Activated T-helper 2 cell treated with anti-CD3 and anti-CD28 coated beads, Interferon-gamma antibody, Interleukin-2, Interleukin-4, amounts not matched to agents 10 μg/mL and 5 μg/mL and 100 μg/mL, durations not matched to agents 14 hours and 24 hours and 36 hours (primary cell): ENCODE measurements around the gene DGKB. TPM values are rescaled to one million over a fixed set of nuclear protein-coding genes. Genes with fewer than 3 reads are reported as not detected.

Experiments
- DNase-seq: peaks from one replicate; pipeline ENCODE4 v3.0.0; 2021; ENCODE audit warnings: low spot score
- H3K27ac Mint-ChIP-seq: one replicate; pipeline ENCODE4 v1.8.0; 2021; ENCODE audit warnings: mixed read lengths
- H3K27me3 Mint-ChIP-seq: one replicate; pipeline ENCODE4 v1.8.0; 2021; ENCODE audit warnings: low read depth, mixed read lengths
- H3K36me3 Mint-ChIP-seq: one replicate; pipeline ENCODE4 v1.8.0; 2021; ENCODE audit warnings: low read depth, mixed read lengths
- H3K4me1 Mint-ChIP-seq: one replicate; pipeline ENCODE4 v1.8.0; 2021; ENCODE audit warnings: low read depth, mixed read lengths
- H3K4me3 Mint-ChIP-seq: one replicate; pipeline ENCODE4 v1.8.0; 2021; ENCODE audit warnings: low read depth, mild to moderate bottlenecking, moderate library complexity, mixed read lengths
- H3K9me3 Mint-ChIP-seq: one replicate; pipeline ENCODE4 v1.8.0; 2021; ENCODE audit warnings: mixed read lengths
- intact Hi-C: fragments of 100-400 bp; cut with micrococcal nuclease; formaldehyde crosslinking; loops from one replicate; pipeline ENCODE4 v1.15.1; 2023
- total RNA-seq: library from RNA; stranded (reverse); gene quantifications from 2 replicates; pipeline ENCODE4 v1.2.3, GENCODE V29; 2022

The DGKB gene
- total RNA-seq, 1 donor from 2014 or later, result not detected

DNA sequence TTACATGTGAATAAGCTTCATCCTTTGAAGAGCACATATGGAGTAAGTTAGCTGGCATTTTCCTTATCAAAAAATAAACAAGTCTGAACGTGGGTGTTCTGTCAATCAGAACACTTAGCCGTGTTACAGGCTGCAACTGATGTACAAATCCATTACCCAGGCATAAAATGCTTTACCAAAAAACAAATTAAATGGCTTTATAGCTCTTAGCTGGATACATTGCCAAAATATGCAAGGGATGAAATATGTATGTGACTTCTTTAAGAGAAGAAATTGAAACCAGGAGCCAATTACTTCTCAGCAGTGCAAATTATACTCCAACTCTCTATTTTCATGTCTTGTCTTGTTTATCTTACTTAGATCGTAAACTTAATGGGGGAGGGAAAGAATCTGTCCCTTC is 214.8 kb downstream of the DGKB start:
- Mint-ChIP-seq H3K27me3 (no peaks in the 10 kb centered on the region), H3K27ac (no peak overlapping the region), H3K36me3 (no peaks in the 10 kb centered on the region), H3K9me3 (no peaks in the 10 kb centered on the region), H3K4me3 (no peak overlapping the region), H3K4me1 (no peaks in the 10 kb centered on the region)
- intact Hi-C loops, result no loop called here
- no peak for DNase-seq

DNA sequence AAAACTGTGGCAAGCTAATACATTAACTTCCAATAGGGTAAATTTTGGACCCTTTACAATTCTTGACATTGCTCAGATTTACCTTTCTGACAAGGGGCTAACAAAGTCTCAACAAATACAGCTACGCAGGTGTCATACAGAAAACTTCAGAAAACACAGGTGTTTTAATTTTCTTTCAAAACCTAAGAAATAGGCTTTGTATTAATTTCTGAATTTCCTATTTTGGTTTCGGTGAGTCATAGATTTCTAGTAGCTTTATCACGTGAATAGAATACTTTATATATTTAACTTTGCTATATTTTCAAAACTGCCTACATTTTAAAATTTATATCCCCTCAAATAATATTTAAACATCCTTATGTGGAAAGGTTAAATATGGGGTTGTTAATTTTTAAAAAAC is 215.3 kb downstream of the DGKB start:
- H3K4me3 Mint-ChIP-seq, result no peak overlapping the region
- no peaks in the 10 kb centered on the region for H3K4me1 Mint-ChIP-seq
- DNase-seq, result no peak
- no peaks in the 10 kb centered on the region for H3K9me3 Mint-ChIP-seq
- H3K36me3 Mint-ChIP-seq, result no peaks in the 10 kb centered on the region
- intact Hi-C loops, result no loop called here
- no peaks in the 10 kb centered on the region for H3K27me3 Mint-ChIP-seq
- H3K27ac Mint-ChIP-seq, result no peak overlapping the region

DNA sequence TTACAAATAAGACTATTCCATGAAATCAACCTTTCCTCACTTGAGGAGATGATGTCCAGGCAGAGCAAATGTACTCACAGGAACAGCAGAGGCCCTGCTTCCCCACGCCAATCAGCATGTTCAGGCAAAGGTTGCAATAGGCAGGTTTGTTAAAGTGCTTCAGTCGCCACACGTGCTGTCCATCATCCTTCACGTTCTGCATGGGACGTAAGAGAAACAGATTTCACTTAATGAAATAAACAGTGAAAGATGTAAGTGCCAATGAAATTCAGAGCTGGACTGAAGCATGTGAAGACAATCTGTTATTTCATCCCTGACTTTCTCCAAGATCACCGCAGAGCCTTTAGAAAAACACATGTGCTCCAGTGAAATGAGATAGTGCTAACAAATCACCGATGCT is 217.4 kb downstream of the DGKB start:
- no peaks in the 10 kb centered on the region for H3K9me3 Mint-ChIP-seq
- no peak overlapping the region for H3K27ac Mint-ChIP-seq
- intact Hi-C loops, result no loop called here
- H3K4me1 Mint-ChIP-seq, result no peaks in the 10 kb centered on the region
- no peak overlapping the region for H3K4me3 Mint-ChIP-seq
- H3K27me3 Mint-ChIP-seq, result no peaks in the 10 kb centered on the region
- no peaks in the 10 kb centered on the region for H3K36me3 Mint-ChIP-seq
- no peak for DNase-seq

DNA sequence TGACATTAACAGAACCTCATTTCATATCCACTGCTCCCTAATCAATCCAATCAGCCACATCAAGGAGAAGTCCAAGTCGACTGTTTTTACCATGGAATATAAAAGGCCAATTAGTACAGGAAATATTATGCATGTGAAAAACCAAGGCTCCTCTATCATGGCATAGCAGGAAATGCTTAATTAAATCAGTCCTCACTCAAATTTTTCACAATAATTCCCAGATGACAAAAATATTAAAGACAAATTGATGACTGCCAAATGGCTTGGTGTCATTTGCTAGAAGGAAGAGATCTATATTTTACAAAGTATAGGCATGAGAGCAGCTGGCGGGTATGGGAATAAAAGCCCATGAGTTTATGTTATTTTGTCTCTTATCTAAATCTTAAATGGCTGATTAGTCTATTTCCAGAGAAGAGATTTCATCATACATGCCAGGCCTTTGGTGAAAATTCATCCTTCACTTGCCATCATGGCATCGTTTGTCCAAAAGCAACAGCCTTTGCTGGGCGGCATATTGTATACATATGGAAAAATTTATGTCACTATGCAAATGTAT is 219.6 kb downstream of the DGKB start:
- H3K27me3 Mint-ChIP-seq, result no peaks in the 10 kb centered on the region
- no peak overlapping the region for H3K27ac Mint-ChIP-seq
- no peaks in the 10 kb centered on the region for H3K36me3 Mint-ChIP-seq
- intact Hi-C loops, result no loop called here
- no peak for DNase-seq
- H3K4me1 Mint-ChIP-seq, result no peaks in the 10 kb centered on the region
- H3K4me3 Mint-ChIP-seq, result no peak overlapping the region
- H3K9me3 Mint-ChIP-seq, result no peaks in the 10 kb centered on the region

DNA sequence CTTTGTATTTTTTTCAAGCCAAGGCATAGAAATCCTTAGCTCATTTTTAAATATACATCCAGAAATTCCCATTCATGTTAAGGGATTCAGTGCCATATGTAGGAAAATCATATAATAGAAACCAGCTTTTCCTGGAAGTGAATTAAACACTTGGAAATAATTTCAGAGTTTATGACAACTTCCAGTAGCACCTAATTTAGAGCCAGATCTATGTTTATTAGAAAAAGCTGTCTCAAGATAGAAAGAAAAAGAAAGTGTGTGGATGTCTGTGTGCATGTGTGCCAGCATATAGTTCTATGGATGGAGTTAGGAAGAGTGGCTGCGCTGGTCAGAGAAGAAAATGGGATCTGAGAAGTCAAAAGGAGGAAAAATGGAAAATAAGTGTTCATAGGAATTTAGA is 225.7 kb downstream of the DGKB start:
- Mint-ChIP-seq H3K27me3 (no peaks in the 10 kb centered on the region), H3K9me3 (no peaks in the 10 kb centered on the region), H3K27ac (no peak overlapping the region), H3K36me3 (no peaks in the 10 kb centered on the region), H3K4me1 (no peaks in the 10 kb centered on the region), H3K4me3 (no peak overlapping the region)
- intact Hi-C loops, result no loop called here
- DNase-seq, result no peak

DNA sequence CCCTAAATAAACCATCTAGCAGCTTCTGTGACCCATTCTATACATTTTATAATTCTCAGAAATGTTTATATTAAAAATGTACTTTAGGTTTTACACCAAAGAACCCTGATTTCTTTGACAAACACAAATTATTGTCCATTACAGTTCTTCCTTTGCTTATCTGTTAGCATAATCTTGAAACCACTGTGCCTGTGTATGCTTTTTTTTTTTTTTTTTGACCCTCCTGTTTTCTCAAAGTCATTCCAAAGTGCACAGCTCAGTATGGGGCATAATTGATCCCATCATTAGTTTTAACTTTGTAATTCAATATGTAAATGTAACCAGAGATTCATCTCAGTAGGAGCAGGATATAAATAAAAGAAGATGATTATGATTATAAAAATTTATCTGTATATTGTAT is 229.3 kb downstream of the DGKB start:
- intact Hi-C loops, result no loop called here
- Mint-ChIP-seq H3K4me1 (no peaks in the 10 kb centered on the region), H3K36me3 (no peaks in the 10 kb centered on the region), H3K9me3 (no peaks in the 10 kb centered on the region), H3K27ac (no peak overlapping the region), H3K27me3 (no peaks in the 10 kb centered on the region), H3K4me3 (no peak overlapping the region)
- DNase-seq, result no peak

DNA sequence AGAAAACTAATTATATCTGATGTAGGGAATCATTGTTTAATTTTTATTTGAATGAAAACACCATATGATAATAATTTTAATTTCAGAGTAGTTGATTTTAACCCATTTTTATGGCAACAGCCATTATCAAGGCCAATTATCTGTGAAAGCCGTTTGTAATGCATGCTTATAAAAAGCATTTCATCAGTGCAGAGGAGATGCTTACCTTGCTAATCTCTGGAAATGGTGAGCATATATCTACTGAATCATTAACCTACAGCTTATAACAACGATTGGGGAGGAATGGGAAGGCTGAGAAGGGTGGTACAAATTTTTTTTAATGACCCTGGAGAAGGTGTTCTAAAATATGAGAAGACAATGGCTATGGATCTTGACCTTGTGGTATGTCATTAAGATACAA is 235.6 kb downstream of the DGKB start:
- H3K4me3 Mint-ChIP-seq, result no peak overlapping the region
- no peak for DNase-seq
- H3K36me3 Mint-ChIP-seq, result no peaks in the 10 kb centered on the region
- no peaks in the 10 kb centered on the region for H3K4me1 Mint-ChIP-seq
- intact Hi-C loops, result no loop called here
- no peaks in the 10 kb centered on the region for H3K9me3 Mint-ChIP-seq
- H3K27ac Mint-ChIP-seq, result no peak overlapping the region
- no peaks in the 10 kb centered on the region for H3K27me3 Mint-ChIP-seq

DNA sequence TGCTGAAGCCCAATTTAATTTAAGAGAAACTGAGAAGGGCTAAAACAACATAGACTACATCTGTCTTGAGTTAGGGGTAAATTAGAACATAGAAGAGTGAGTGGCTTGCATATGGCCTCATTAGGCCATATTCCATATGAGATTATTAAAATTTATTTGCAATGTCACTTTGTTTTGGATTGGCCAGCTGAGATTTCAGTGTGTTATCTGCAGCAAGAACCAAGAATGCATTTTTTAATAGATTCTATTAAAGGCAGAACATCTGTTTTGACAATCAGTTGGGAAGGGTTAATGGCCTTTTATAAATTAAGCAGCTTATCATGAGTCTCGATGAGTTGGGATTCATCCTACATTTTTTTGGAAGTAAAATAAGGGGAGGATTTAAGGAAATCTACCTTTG is 236.2 kb downstream of the DGKB start:
- no peak for DNase-seq
- intact Hi-C loops, result no loop called here
- H3K27me3 Mint-ChIP-seq, result no peaks in the 10 kb centered on the region
- no peaks in the 10 kb centered on the region for H3K9me3 Mint-ChIP-seq
- H3K4me1 Mint-ChIP-seq, result no peaks in the 10 kb centered on the region
- H3K4me3 Mint-ChIP-seq, result no peak overlapping the region
- H3K36me3 Mint-ChIP-seq, result no peaks in the 10 kb centered on the region
- no peak overlapping the region for H3K27ac Mint-ChIP-seq

DNA sequence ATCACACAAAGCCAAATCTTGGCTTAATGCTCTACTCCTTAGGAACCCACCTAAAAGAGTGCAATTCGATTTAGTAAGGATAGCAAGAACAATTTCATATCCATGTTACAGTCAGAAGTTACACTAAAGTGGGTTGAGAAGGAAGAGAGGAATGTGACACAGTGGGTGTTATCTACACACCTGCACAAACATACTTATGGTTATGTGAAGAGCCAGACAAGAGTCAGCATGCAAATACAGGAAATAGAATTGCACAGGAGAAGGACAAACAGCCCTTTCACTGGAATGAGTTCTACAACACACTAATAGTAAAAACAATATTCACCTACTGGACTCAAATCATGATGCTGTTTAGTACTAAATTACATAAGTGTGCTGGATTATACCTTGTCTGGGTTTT is 262.8 kb downstream of the DGKB start:
- H3K36me3 Mint-ChIP-seq, result no peaks in the 10 kb centered on the region

DNA sequence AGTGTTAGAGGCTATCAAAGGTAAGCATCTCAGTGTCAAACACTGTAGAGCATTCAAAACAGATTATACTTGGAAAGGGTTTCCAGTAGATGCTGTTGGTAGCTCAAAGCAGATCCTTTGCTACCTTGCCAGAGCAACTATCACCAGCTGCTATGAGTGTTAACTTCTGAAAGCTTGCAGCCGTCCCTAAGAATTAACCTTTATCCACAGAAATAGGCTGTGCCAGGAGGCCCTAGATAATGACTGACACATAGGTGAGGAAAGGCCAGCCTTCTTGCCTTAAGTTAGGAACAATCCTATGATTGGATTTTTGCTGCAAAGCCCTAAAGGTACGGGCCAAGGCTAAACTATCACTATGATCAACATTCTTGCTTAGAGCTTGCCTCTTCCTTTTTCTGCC is 263.2 kb downstream of the DGKB start:
- no peak overlapping the region for H3K27ac Mint-ChIP-seq
- H3K4me1 Mint-ChIP-seq, result no peaks in the 10 kb centered on the region
- H3K27me3 Mint-ChIP-seq, result no peaks in the 10 kb centered on the region
- no peaks in the 10 kb centered on the region for H3K36me3 Mint-ChIP-seq
- peaks cover 19% of the 10 kb centered on the region for H3K9me3 Mint-ChIP-seq
- intact Hi-C loops, result no loop called here
- H3K4me3 Mint-ChIP-seq, result no peak overlapping the region
- DNase-seq, result no peak

More for the DNA sequence above, 262.8 kb downstream of the DGKB start:
- DNase-seq, result no peak
- no peak overlapping the region for H3K4me3 Mint-ChIP-seq
- no peak overlapping the region for H3K27ac Mint-ChIP-seq
- H3K9me3 Mint-ChIP-seq, result peaks cover 23% of the 10 kb centered on the region
- intact Hi-C loops, result no loop called here
- H3K4me1 Mint-ChIP-seq, result no peaks in the 10 kb centered on the region
- no peaks in the 10 kb centered on the region for H3K27me3 Mint-ChIP-seq

DNA sequence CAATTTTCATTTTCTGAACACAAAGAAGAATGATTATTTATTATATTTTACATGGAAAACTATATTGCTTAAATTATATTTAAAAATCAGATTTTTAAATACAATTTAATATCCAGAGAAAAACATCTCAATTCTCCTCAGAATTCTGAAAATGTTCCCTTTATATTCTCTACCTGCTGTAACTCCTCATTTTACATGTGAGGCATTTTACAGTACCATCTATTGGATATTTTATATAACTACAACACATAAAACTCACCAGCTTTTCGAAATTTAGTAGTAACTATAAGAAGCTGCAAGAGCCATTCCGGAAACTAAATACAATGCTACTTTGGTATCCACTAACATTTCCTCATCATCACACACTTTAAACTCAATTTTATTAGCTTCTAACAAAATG is 264.6 kb downstream of the DGKB start:
- Mint-ChIP-seq H3K4me1 (no peaks in the 10 kb centered on the region), H3K27me3 (no peaks in the 10 kb centered on the region), H3K36me3 (no peaks in the 10 kb centered on the region), H3K9me3 (peaks cover 9% of the 10 kb centered on the region), H3K27ac (no peak overlapping the region), H3K4me3 (no peak overlapping the region)
- no peak for DNase-seq
- intact Hi-C loops, result no loop called here

DNA sequence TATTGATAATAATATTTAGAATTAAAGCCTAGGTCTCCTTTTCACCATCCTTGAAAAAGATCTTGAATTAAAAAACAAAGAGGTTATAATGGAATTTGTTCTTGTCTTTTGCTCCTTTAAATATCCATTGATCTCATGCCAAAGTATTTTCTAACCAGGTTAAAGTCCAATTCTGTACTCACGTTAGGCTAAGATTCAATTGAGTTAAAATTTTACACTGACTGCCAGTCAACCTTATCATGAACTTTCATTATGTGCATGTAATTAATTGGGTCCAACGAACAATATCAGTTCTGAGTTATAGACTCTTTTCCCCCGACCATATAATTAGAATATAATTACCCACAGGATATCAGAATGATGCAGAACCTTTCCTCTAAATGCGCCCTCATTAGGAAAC is 266.6 kb downstream of the DGKB start:
- Mint-ChIP-seq H3K36me3 (no peaks in the 10 kb centered on the region), H3K9me3 (peaks cover 5% of the 10 kb centered on the region), H3K27ac (no peak overlapping the region), H3K4me3 (no peak overlapping the region), H3K27me3 (no peaks in the 10 kb centered on the region), H3K4me1 (no peaks in the 10 kb centered on the region)
- DNase-seq, result no peak
- intact Hi-C loops, result no loop called here

DNA sequence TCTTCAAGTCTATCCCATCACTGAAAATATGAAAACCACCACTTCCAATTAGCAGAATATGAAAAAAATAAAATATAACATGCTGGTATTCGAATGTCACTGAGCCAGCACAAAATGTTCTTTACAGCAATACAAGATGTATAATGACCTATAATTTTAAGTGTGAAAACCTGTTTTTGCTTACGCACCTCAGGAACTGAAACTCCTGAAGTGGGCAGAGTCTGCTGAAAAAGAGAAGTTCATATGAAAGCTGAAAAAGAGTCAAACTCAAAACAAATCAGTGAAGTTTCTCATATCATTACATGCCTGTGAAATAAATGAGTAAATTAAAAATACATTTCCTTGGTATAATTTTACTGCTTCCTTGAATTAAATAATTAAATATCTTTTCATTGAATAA is 272.5 kb downstream of the DGKB start:
- no peak for DNase-seq
- Mint-ChIP-seq H3K4me3 (no peak overlapping the region), H3K27ac (no peak overlapping the region), H3K4me1 (no peaks in the 10 kb centered on the region), H3K9me3 (no peaks in the 10 kb centered on the region), H3K27me3 (no peaks in the 10 kb centered on the region), H3K36me3 (no peaks in the 10 kb centered on the region)
- intact Hi-C loops, result no loop called here

DNA sequence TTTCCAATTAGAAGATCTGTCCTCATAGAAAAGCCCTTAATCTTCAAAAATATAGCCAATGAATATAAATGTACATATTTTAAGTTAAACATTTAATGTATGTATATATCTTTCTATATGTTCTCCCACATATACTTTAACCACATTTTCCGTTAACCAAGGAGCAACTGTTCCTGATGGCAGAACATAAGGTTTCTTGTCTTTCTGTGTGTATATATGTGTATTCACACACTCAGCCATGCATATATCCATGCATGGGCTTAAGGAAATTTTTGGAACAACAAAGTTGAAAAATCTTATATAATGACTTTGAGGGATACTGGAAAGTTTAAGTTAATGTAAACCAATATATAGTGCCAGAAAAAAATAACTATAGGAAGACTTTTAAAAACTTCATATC is 274.0 kb downstream of the DGKB start:
- Mint-ChIP-seq H3K27ac (no peak overlapping the region), H3K27me3 (no peaks in the 10 kb centered on the region), H3K4me3 (no peak overlapping the region), H3K36me3 (no peaks in the 10 kb centered on the region), H3K4me1 (no peaks in the 10 kb centered on the region), H3K9me3 (no peaks in the 10 kb centered on the region)
- no peak for DNase-seq
- intact Hi-C loops, result no loop called here
